HepG2 (cell line): ENCODE results near the gene ITGA6. TPM values are rescaled to one million over a fixed set of nuclear protein-coding genes. Genes with fewer than 3 reads are reported as not detected.

Experiments
- ATAC-seq: fragments of 200-7000 bp; cut with Tn5 transposase; 3 replicates; pipeline ENCODE4 v1.9.1; 2020; ENCODE audit warnings: mild to moderate bottlenecking, moderate library complexity
- BruUV-seq: library from RNA; stranded (reverse); fragments of 400-500 nt; replicated peaks from 2 replicates; lab custom pipeline; 2021; lab: Mats Ljungman, UMichigan
- CTCF ChIA-PET: fragments of 300-600 bp; formaldehyde crosslinking; extraction: SDS; loops from one replicate; lab custom pipeline; 2021; ENCODE audit warnings: low total read pairs, inconsistent platforms, low intra/inter-chr PET ratio; lab: Yijun Ruan, JAX
- POLR2A ChIA-PET: fragments of 350-600 bp; sonication (Branson Sonifier 250); formaldehyde crosslinking; loops from one replicate; lab custom pipeline; 2020; ENCODE audit warnings: antibody characterized with exemption, inconsistent platforms; lab: Yijun Ruan, JAX
- DNase-seq: peaks from one replicate; pipeline ENCODE4 v3.0.0-alpha.2; 2015; ENCODE audit warnings: low spot score
- FAIRE-seq: peaks from 3 replicates; lab custom pipeline; 2011; peaks lifted over from hg19 to GRCh38; lab: Jason Lieb, UNC
- H2AFZ ChIP-seq: one replicate; pipeline ENCODE4 v1.6.1; 2011; ENCODE audit warnings: low read length, inconsistent platforms
- H3K27ac ChIP-seq: fragments of 300-600 bp; 3 replicates; pipeline ENCODE4 v1.8.0; 2011; ENCODE audit warnings: mixed run types, mild to moderate bottlenecking, mixed read lengths, low read length, inconsistent platforms; ENCODE audit not compliant: insufficient read depth; ENCODE audit errors: extremely low read length
- H3K27me3 ChIP-seq, 2 experiments: fragments of 200-600 bp in 1 of 2; 2 replicates in 1 of 2; 3 replicates in 1 of 2; pipeline versions ENCODE4 v1.6.0 to v1.8.0; 2011; ENCODE audit warnings: low read length in 2 of 2, mild to moderate bottlenecking in 2 of 2, moderate library complexity in 2 of 2, inconsistent platforms in 1 of 2; ENCODE audit not compliant: insufficient read depth in 2 of 2, control insufficient read depth in 1 of 2
- H3K36me3 ChIP-seq, 2 experiments: fragments of 200-600 bp in 1 of 2; replicated peaks in 1 of 2; 2 replicates in 1 of 2; 3 replicates in 1 of 2; pipeline versions ENCODE4 v1.5.1 to v1.8.0; 2011; ENCODE audit warnings: low read length in 2 of 2, inconsistent platforms in 1 of 2; ENCODE audit not compliant: insufficient read depth in 2 of 2, control insufficient read depth in 1 of 2
- H3K4me1 ChIP-seq: 2 replicates; pipeline ENCODE4 v1.5.1; 2012; ENCODE audit warnings: low read length, inconsistent platforms; ENCODE audit not compliant: insufficient read depth
- H3K4me2 ChIP-seq: 2 replicates; pipeline ENCODE4 v1.6.0; 2011; ENCODE audit warnings: low read depth, low read length, inconsistent platforms
- H3K4me3 ChIP-seq, 3 experiments: fragments of 200-600 bp in 1 of 3; sonication (generic), shearing (Covaris generic) in 1 of 3; replicated peaks in 1 of 3; 2 replicates each; pipeline ENCODE4 v1.5.1; 2011 to 2016; ENCODE audit warnings: low read length in 3 of 3, inconsistent platforms in 2 of 3, low read depth in 2 of 3, mild to moderate bottlenecking in 2 of 3, control low read depth in 1 of 3, mixed read lengths in 1 of 3; ENCODE audit not compliant: insufficient read depth in 1 of 3
- H3K79me2 ChIP-seq: one replicate; pipeline ENCODE4 v1.6.1; 2011; ENCODE audit warnings: low read length, inconsistent platforms; ENCODE audit not compliant: insufficient read depth
- H3K9ac ChIP-seq: 2 replicates; pipeline ENCODE4 v1.6.0; 2011; ENCODE audit warnings: mild to moderate bottlenecking, low read depth, low read length, inconsistent platforms; ENCODE audit not compliant: insufficient read depth
- H3K9me3 ChIP-seq: 2 replicates; pipeline ENCODE4 v1.5.1; 2012; ENCODE audit warnings: mild to moderate bottlenecking, low read length
- H4K20me1 ChIP-seq: 2 replicates; pipeline ENCODE4 v1.6.0; 2011; ENCODE audit warnings: inconsistent platforms, mild to moderate bottlenecking, low read length, moderate library complexity; ENCODE audit not compliant: insufficient read depth
- CENPX ChIP-seq: sonication (generic); formaldehyde crosslinking; IDR thresholded peaks from 2 replicates; pipeline ENCODE4 v1.9.0; 2021; ENCODE audit warnings: mild to moderate bottlenecking, missing genetic modification reagents, moderate library complexity
- FOXC1 ChIP-seq: sonication (generic); formaldehyde crosslinking; IDR thresholded peaks from 2 replicates; pipeline ENCODE4 v1.8.0; 2022; ENCODE audit warnings: mild to moderate bottlenecking, missing genetic modification reagents, borderline replicate concordance
- MAFF ChIP-seq: IDR thresholded peaks from 2 replicates; pipeline ENCODE4 v1.6.1; 2011; ENCODE audit warnings: low read depth, low read length, improper control_type of control experiment
- MAFK ChIP-seq, 2 experiments: IDR thresholded peaks in 1 of 2; conservative IDR thresholded peaks in 1 of 2; 2 replicates each; pipeline ENCODE4 v1.6.1; 2011; ENCODE audit warnings: improper control_type of control experiment in 2 of 2, low read length in 2 of 2
- MEIS2 ChIP-seq: sonication (generic); formaldehyde crosslinking; IDR thresholded peaks from 2 replicates; pipeline ENCODE4 v1.9.0; 2021; ENCODE audit warnings: mild to moderate bottlenecking, missing genetic modification reagents
- SMAD3 ChIP-seq: sonication (generic); formaldehyde crosslinking; IDR thresholded peaks from 2 replicates; pipeline ENCODE4 v1.4.0; 2020; ENCODE audit warnings: missing genetic modification reagents
- TCF12 ChIP-seq, 2 experiments: fragments of 450-650 bp in 1 of 2; sonication (generic) in 1 of 2; formaldehyde crosslinking in 1 of 2; IDR thresholded peaks; 2 replicates each; pipeline versions ENCODE4 v1.6.1 to v1.8.0; 2017 to 2022; ENCODE audit warnings: antibody characterized with exemption in 1 of 2, mild to moderate bottlenecking in 1 of 2, missing genetic modification reagents in 1 of 2, moderate library complexity in 1 of 2
- ZNF616 ChIP-seq: sonication (generic); formaldehyde crosslinking; IDR thresholded peaks from 2 replicates; pipeline ENCODE4 v1.5.0; 2020; ENCODE audit warnings: low read depth, mild to moderate bottlenecking, missing genetic modification reagents
- ZNF883 ChIP-seq: sonication (generic); formaldehyde crosslinking; IDR thresholded peaks from 2 replicates; pipeline ENCODE4 v1.5.1; 2020; ENCODE audit warnings: mild to moderate bottlenecking, missing genetic modification reagents; ENCODE audit errors: not compliant biosample characterization
- ZSCAN25 ChIP-seq: sonication (generic); formaldehyde crosslinking; IDR thresholded peaks from 2 replicates; pipeline ENCODE4 v1.8.0; 2022; ENCODE audit warnings: mild to moderate bottlenecking, missing genetic modification reagents
- WGBS: methylation state at CpG from one replicate; pipeline ENCODE4 v1.1.6; 2017; ENCODE audit warnings: low lambda C conversion rate; 5-methylcytosine and 5-hydroxymethylcytosine counted together
- in situ Hi-C: cut with HindIII; loops from 2 replicates; pipeline ENCODE4 v1.10.0; 2017; ENCODE audit warnings: low pct_unique_long_range_greater_than_20kb; ENCODE audit not compliant: extremely low pct_ligation_motif_present
- intact Hi-C: fragments of 100-400 bp; cut with micrococcal nuclease; formaldehyde crosslinking; loops from one replicate; pipeline ENCODE4 v1.10.0; 2022; ENCODE audit not compliant: unreplicated experiment
- polyA plus RNA-seq, 8 experiments: library from polyadenylated mRNA; depleted of rRNA in 3 of 8; stranded (reverse) in 7 of 8; unstranded in 1 of 8; fragments of >200 nt; fragmentation: Illumina TruSeq in 4 of 8; extraction: Trizol in 4 of 8; gene quantifications; 2 replicates each; pipeline versions ENCODE4 v1.2.1 to v1.2.3, GENCODE V29; 2011 to 2016; ENCODE audit warnings: low read depth in 4 of 8, missing spikeins in 1 of 8, mixed read lengths in 1 of 8; ENCODE audit not compliant: insufficient read depth in 1 of 8
- total RNA-seq, 5 experiments: library from RNA; depleted of rRNA; stranded (reverse); fragments of >200 nt; fragmentation: Illumina TruSeq; extraction: Trizol; gene quantifications; 2 replicates each; pipeline ENCODE4 v1.2.3, GENCODE V29; 2016; ENCODE audit warnings: low read depth in 1 of 5
- TF ChIP-seq, protein P1 (sequence below): sonication (generic); formaldehyde crosslinking; IDR thresholded peaks from 2 replicates; pipeline ENCODE4 v1.4.0; 2020; ENCODE audit warnings: missing genetic modification reagents; ENCODE audit errors: not compliant biosample characterization
- TF ChIP-seq, protein P2 (sequence below): sonication (generic); formaldehyde crosslinking; IDR thresholded peaks from 2 replicates; pipeline ENCODE4 v1.5.0; 2020; ENCODE audit warnings: missing genetic modification reagents
- TF ChIP-seq, protein P3 (sequence below): sonication (generic); formaldehyde crosslinking; IDR thresholded peaks from 2 replicates; pipeline ENCODE4; 2020; ENCODE audit warnings: missing genetic modification reagents, mild to moderate bottlenecking, borderline replicate concordance

Gene ITGA6
- total and polyA plus RNA-seq, 2 of the 13 experiments (the other 11 are each of a cell fraction or from before 2014, with no cell fraction given), result 24.0 to 92.5 TPM

DNA sequence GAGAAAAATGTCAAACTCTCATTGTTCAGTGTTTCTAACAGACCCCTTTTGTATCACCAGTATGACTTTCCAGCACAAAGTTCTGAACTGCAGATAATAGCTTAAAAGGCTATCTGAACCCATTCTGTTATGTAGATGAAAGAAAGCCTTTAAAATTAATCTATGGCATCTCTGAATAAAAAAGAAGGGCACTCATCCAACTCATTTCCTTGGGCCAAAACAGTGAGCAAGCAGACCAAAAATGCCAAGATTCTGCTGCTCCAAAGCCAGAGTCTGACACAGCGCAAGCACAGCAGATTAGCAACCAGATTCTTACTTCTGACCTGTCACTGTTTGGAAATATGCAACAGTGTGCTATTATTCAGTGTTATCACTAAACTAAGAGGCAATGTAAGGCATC lies 22.6 kb upstream of the ITGA6 start:
- Histone ChIP-seq H4K20me1 (no peaks in the 10 kb centered on the region), H3K4me1 (peaks cover 8% of the 10 kb centered on the region), H3K9me3 (no peaks in the 10 kb centered on the region), H3K27ac (no peak overlapping the region), H3K9ac (no peak overlapping the region), H2AFZ (no peak overlapping the region), H3K27me3 (0 out of 5 replicates have a peak, but pooled peaks cover 0 to 6% of the 10 kb centered on the region in 2 experiments), H3K36me3 (no peaks in the 10 kb centered on the region), H3K4me2 (no peak overlapping the region), H3K4me3 (no peak overlapping the region), H3K79me2 (no peaks in the 10 kb centered on the region)
- WGBS, result 83% methylated on average over 1 of the region's 1 CpG
- POLR2A ChIA-PET, result interaction anchor here (0.6 kb wide), 1 partner anchor 462 kb away, joined by 5 read pairs; no protein-coding TSS in a partner anchor
- FAIRE-seq (no peak), DNase-seq (no peak), ATAC-seq (no peak)
- in situ Hi-C loops (no loop called here), intact Hi-C loops (no loop called here)
- no TSS peak for BruUV-seq
- TF ChIP-seq, protein P1, sequence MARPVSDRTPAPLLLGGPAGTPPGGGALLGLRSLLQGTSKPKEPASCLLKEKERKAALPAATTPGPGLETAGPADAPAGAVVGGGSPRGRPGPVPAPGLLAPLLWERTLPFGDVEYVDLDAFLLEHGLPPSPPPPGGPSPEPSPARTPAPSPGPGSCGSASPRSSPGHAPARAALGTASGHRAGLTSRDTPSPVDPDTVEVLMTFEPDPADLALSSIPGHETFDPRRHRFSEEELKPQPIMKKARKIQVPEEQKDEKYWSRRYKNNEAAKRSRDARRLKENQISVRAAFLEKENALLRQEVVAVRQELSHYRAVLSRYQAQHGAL (CRISPR knock-in tag), result no peak
- TF ChIP-seq MAFK (conservative IDR thresholded peaks at IDR 0.05 in 1 of 2, IDR thresholded peaks at IDR 0.05 in 1 of 2; ENCODE audit: low read length in 2 of 2), result peak; percentile 3 to 25; a peak in 1 of 4 replicates
- TF ChIP-seq, all 625 proteins: peak for 1
- CTCF ChIA-PET, result no interaction called here

DNA sequence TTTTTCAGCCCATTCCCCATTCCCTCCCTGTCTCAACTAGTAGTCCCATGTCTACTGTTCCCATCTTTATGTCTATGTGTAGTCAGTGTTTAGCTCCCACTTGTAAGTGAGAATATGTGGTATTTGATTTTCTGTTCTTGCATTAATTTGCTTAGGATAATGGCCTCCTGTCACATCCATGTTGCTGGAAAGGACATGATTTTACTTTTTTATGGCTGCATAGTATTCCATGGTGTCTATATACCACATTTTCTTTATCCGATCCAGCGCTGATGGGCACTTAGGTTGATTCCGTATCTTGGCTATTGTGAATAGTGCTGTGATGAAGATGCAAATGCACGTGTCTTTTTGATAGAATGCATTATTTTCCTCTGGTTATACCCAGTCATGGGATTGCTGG lies 21.7 kb upstream of the ITGA6 start:
- intact Hi-C loops (no loop called here), in situ Hi-C loops (no loop called here)
- ChIA-PET CTCF (no interaction called here), POLR2A (no interaction called here)
- DNase-seq (no peak), ATAC-seq (no peak), FAIRE-seq (no peak)
- H3K27me3 ChIP-seq, result 0 out of 5 replicates have a peak, but pooled peaks cover 0 to 6% of the 10 kb centered on the region in 2 experiments
- no peak overlapping the region for H3K9ac ChIP-seq
- H3K4me1 ChIP-seq, result no peaks in the 10 kb centered on the region
- H3K4me2 ChIP-seq, result no peak overlapping the region
- WGBS, result 67% methylated on average over 4 of the region's 4 CpGs
- H3K36me3 ChIP-seq, result no peaks in the 10 kb centered on the region
- no peaks in the 10 kb centered on the region for H3K9me3 ChIP-seq
- no peaks in the 10 kb centered on the region for H3K79me2 ChIP-seq
- no peak overlapping the region for H3K27ac ChIP-seq
- no peaks in the 10 kb centered on the region for H4K20me1 ChIP-seq
- no TSS peak for BruUV-seq
- no peak overlapping the region for H2AFZ ChIP-seq
- no peak overlapping the region for H3K4me3 ChIP-seq
- TF ChIP-seq FOXC1 (CRISPR knock-in tag) (no peak), ZSCAN25 (CRISPR knock-in tag) (no peak), MEIS2 (CRISPR knock-in tag) (no peak), MAFF (no peak), ZNF616 (no peak), ZNF883 (CRISPR knock-in tag) (no peak), CENPX (CRISPR knock-in tag) (no peak), SMAD3 (CRISPR knock-in tag) (no peak), TCF12 (IDR thresholded peaks at IDR 0.05) (no peak), TCF12 (CRISPR knock-in tag; IDR thresholded peaks at IDR 0.05) (no peak)
- TF ChIP-seq, protein P2, sequence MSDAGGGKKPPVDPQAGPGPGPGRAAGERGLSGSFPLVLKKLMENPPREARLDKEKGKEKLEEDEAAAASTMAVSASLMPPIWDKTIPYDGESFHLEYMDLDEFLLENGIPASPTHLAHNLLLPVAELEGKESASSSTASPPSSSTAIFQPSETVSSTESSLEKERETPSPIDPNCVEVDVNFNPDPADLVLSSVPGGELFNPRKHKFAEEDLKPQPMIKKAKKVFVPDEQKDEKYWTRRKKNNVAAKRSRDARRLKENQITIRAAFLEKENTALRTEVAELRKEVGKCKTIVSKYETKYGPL, result no peak
- TF ChIP-seq, protein P3, sequence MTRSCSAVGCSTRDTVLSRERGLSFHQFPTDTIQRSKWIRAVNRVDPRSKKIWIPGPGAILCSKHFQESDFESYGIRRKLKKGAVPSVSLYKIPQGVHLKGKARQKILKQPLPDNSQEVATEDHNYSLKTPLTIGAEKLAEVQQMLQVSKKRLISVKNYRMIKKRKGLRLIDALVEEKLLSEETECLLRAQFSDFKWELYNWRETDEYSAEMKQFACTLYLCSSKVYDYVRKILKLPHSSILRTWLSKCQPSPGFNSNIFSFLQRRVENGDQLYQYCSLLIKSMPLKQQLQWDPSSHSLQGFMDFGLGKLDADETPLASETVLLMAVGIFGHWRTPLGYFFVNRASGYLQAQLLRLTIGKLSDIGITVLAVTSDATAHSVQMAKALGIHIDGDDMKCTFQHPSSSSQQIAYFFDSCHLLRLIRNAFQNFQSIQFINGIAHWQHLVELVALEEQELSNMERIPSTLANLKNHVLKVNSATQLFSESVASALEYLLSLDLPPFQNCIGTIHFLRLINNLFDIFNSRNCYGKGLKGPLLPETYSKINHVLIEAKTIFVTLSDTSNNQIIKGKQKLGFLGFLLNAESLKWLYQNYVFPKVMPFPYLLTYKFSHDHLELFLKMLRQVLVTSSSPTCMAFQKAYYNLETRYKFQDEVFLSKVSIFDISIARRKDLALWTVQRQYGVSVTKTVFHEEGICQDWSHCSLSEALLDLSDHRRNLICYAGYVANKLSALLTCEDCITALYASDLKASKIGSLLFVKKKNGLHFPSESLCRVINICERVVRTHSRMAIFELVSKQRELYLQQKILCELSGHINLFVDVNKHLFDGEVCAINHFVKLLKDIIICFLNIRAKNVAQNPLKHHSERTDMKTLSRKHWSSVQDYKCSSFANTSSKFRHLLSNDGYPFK (CRISPR knock-in tag), result no peak
